H9 (cell line): ENCODE data around the gene CCDC34. TPM values are rescaled to one million over a fixed set of nuclear protein-coding genes. Genes with fewer than 3 reads are reported as not detected.

Source experiments
- DNase-seq: peaks from one replicate; pipeline ENCODE4 v3.0.0-alpha.2; 2017
- H2AFZ ChIP-seq: one replicate; pipeline ENCODE4 v1.6.1; 2013; ENCODE audit warnings: mild to moderate bottlenecking, low read length, control low read depth, moderate library complexity
- H2AK5ac ChIP-seq: 2 replicates; pipeline ENCODE4 v1.6.1; 2013; ENCODE audit warnings: low read length, control low read depth, mixed read lengths; ENCODE audit not compliant: insufficient read length
- H2BK120ac ChIP-seq: one replicate; pipeline ENCODE4 v1.6.1; 2013; ENCODE audit warnings: low read depth, mild to moderate bottlenecking, low read length, control low read depth, inconsistent platforms; ENCODE audit not compliant: poor library complexity, severe bottlenecking
- H2BK12ac ChIP-seq: 2 replicates; pipeline ENCODE4 v1.6.1; 2013; ENCODE audit warnings: low read length, control low read depth, mixed read lengths, low read depth; ENCODE audit not compliant: insufficient read length
- H2BK15ac ChIP-seq: 2 replicates; pipeline ENCODE4 v1.6.1; 2013; ENCODE audit warnings: low read depth, low read length, control low read depth
- H2BK20ac ChIP-seq: one replicate; pipeline ENCODE4 v1.6.1; 2013; ENCODE audit warnings: low read depth, mild to moderate bottlenecking, low read length, control low read depth, inconsistent platforms; ENCODE audit not compliant: poor library complexity, severe bottlenecking
- H2BK5ac ChIP-seq: 2 replicates; pipeline ENCODE4 v1.6.1; 2013; ENCODE audit warnings: low read length, control low read depth, mixed read lengths; ENCODE audit not compliant: insufficient read length
- H3K14ac ChIP-seq: 2 replicates; pipeline ENCODE4 v1.6.1; 2013; ENCODE audit warnings: low read length, control low read depth; ENCODE audit not compliant: insufficient read depth
- H3K18ac ChIP-seq: 2 replicates; pipeline ENCODE4 v1.6.1; 2013; ENCODE audit warnings: low read depth, mild to moderate bottlenecking, mixed read lengths, low read length, control low read depth; ENCODE audit not compliant: insufficient read length
- H3K23ac ChIP-seq: 2 replicates; pipeline ENCODE4 v1.6.1; 2013; ENCODE audit warnings: low read length, control low read depth, mixed read lengths, low read depth; ENCODE audit not compliant: insufficient read length
- H3K23me2 ChIP-seq: 2 replicates; pipeline ENCODE4 v1.6.1; 2013; ENCODE audit warnings: low read depth, mild to moderate bottlenecking, mixed read lengths, low read length, control low read depth; ENCODE audit not compliant: insufficient read length, poor library complexity, severe bottlenecking
- H3K27ac ChIP-seq: 2 replicates; pipeline ENCODE4 v1.5.1; 2013; ENCODE audit warnings: low read length, control low read depth, mixed read lengths, low read depth; ENCODE audit not compliant: insufficient read length
- H3K27me3 ChIP-seq: 2 replicates; pipeline ENCODE4 v1.6.1; 2013; ENCODE audit warnings: low read length, control low read depth, inconsistent platforms; ENCODE audit not compliant: insufficient read depth
- H3K4ac ChIP-seq: 2 replicates; pipeline ENCODE4 v1.6.1; 2013; ENCODE audit warnings: low read depth, mild to moderate bottlenecking, control low read depth, inconsistent platforms, low read length, moderate library complexity
- H3K4me1 ChIP-seq: 2 replicates; pipeline ENCODE4 v1.6.1; 2013; ENCODE audit warnings: low read length, control low read depth, inconsistent platforms; ENCODE audit not compliant: insufficient read depth
- H3K4me2 ChIP-seq: 2 replicates; pipeline ENCODE4 v1.6.1; 2013; ENCODE audit warnings: low read length, control low read depth, mixed read lengths; ENCODE audit not compliant: insufficient read length, insufficient read depth
- H3K56ac ChIP-seq: 2 replicates; pipeline ENCODE4 v1.6.1; 2013; ENCODE audit warnings: low read depth, mild to moderate bottlenecking, mixed read lengths, low read length, control low read depth; ENCODE audit not compliant: insufficient read length
- H3K79me1 ChIP-seq: 2 replicates; pipeline ENCODE4 v1.6.1; 2013; ENCODE audit warnings: low read depth, mild to moderate bottlenecking, moderate library complexity, low read length, control low read depth, inconsistent platforms; ENCODE audit not compliant: insufficient read depth, poor library complexity, severe bottlenecking
- H3K79me2 ChIP-seq: 2 replicates; pipeline ENCODE4 v1.6.1; 2013; ENCODE audit warnings: low read length, control low read depth, inconsistent platforms; ENCODE audit not compliant: insufficient read depth
- H3K9ac ChIP-seq: 2 replicates; pipeline ENCODE4 v1.6.1; 2013; ENCODE audit warnings: low read length, control low read depth, mixed read lengths; ENCODE audit not compliant: insufficient read length; ENCODE audit errors: extremely low read depth
- H3K9me3 ChIP-seq: one replicate; pipeline ENCODE4 v1.6.1; 2013; ENCODE audit warnings: low read depth, low read length, inconsistent platforms; ENCODE audit not compliant: control insufficient read depth
- H3T11ph ChIP-seq: one replicate; pipeline ENCODE4 v1.6.1; 2013; ENCODE audit warnings: mild to moderate bottlenecking, low read length, control low read depth, inconsistent platforms
- H4K20me1 ChIP-seq: one replicate; pipeline ENCODE4 v1.6.1; 2013; ENCODE audit not compliant: control insufficient read depth, insufficient read length, insufficient read depth
- H4K5ac ChIP-seq: 2 replicates; pipeline ENCODE4 v1.6.1; 2013; ENCODE audit warnings: low read depth, mild to moderate bottlenecking, mixed read lengths, low read length, control low read depth; ENCODE audit not compliant: insufficient read length
- H4K8ac ChIP-seq: replicated peaks from 2 replicates; pipeline ENCODE4 v1.6.1; 2013; ENCODE audit warnings: low read length, control low read depth, mixed read lengths, low read depth; ENCODE audit not compliant: insufficient read length
- H4K91ac ChIP-seq: 2 replicates; pipeline ENCODE4 v1.6.1; 2013; ENCODE audit warnings: low read depth, mild to moderate bottlenecking, moderate library complexity, mixed read lengths, low read length, control low read depth; ENCODE audit not compliant: insufficient read length
- H3K27ac Mint-ChIP-seq, 3 experiments: 2 replicates in 2 of 3; 3 replicates in 1 of 3; pipeline ENCODE4 v1.8.0; 2020 to 2021; ENCODE audit warnings: mixed read lengths in 3 of 3, mild to moderate bottlenecking in 1 of 3, moderate library complexity in 1 of 3
- H3K27me3 Mint-ChIP-seq: 2 replicates; pipeline ENCODE4 v1.8.0; 2021; ENCODE audit warnings: low read depth, mild to moderate bottlenecking, moderate library complexity, mixed read lengths
- H3K36me3 Mint-ChIP-seq, 3 experiments: 2 replicates in 2 of 3; 3 replicates in 1 of 3; pipeline ENCODE4 v1.8.0; 2020 to 2021; ENCODE audit warnings: low read depth in 3 of 3, mixed read lengths in 3 of 3; ENCODE audit not compliant: insufficient read depth in 1 of 3
- H3K4me1 Mint-ChIP-seq, 2 experiments: 2 replicates each; pipeline ENCODE4 v1.8.0; 2020; ENCODE audit warnings: mixed read lengths in 2 of 2
- H3K4me3 Mint-ChIP-seq, 2 experiments: 2 replicates in 1 of 2; 3 replicates in 1 of 2; pipeline ENCODE4 v1.8.0; 2020 to 2021; ENCODE audit warnings: mild to moderate bottlenecking in 2 of 2, mixed read lengths in 2 of 2, moderate library complexity in 1 of 2
- H3K9me3 Mint-ChIP-seq, 2 experiments: 2 replicates in 1 of 2; 3 replicates in 1 of 2; pipeline ENCODE4 v1.8.0; 2020; ENCODE audit warnings: mild to moderate bottlenecking in 2 of 2, mixed read lengths in 2 of 2, moderate library complexity in 1 of 2
- WGBS: extraction: QIAGEN DNeasy Blood & Tissue Kit; methylation state at CpG from one replicate; pipeline ENCODE4 v1.1.7; 2013; ENCODE audit warnings: missing lambda C conversion rate, low lambda C conversion rate, mixed read lengths; ENCODE audit not compliant: insufficient read length; ENCODE audit errors: extremely low coverage; 5-methylcytosine and 5-hydroxymethylcytosine counted together
- total RNA-seq: library from RNA; stranded (reverse); gene quantifications from 2 replicates; pipeline ENCODE4 v1.2.1, GENCODE V29; 2021
- TF ChIP-seq, protein P1 (sequence below): fragments of 200-600 bp; sonication (generic); conservative IDR thresholded peaks from 3 replicates; pipeline ENCODE4 v1.8.0; 2021; ENCODE audit warnings: antibody characterized with exemption, mild to moderate bottlenecking

Gene CCDC34
- total RNA-seq, 1 experiment from 2014 or later: 25.2 TPM

DNA sequence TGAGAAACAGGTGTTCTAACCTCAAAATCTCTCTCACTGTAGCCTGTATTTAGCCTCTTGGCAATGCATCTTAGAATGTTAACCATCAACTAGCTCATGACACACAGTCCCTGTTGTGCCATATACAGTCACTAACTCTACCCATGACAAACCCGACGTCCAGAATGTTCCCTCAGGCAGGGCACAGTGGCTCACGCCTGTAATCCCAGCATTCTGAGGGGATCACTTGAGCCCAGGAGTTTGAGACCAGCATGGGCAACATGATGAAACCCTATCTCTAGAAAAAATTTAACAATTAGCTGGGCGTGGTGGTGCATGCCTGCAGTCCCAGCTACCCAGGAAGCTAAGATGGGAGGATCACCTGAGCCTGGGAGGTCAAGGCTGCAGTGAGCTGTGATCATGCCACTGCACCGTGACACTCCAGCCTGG lies 18.2 kb upstream of the CCDC34 start:
- no peak overlapping the region for H3K14ac ChIP-seq
- no peak overlapping the region for H2BK12ac ChIP-seq
- Mint-ChIP-seq H3K27ac (peak overlapping the region in 1 of 3 experiments; percentile 31; a peak in 2 of 7 replicates), H3K4me1 (no peaks in the 10 kb centered on the region), H3K4me3 (no peak overlapping the region), H3K27me3 (no peaks in the 10 kb centered on the region), H3K9me3 (no peaks in the 10 kb centered on the region), H3K36me3 (peaks cover 18 to 90% (median 79%) of the 10 kb centered on the region in 3 experiments; a peak in 6 of 7 replicates)
- no peak overlapping the region for H3K27ac ChIP-seq
- no peaks in the 10 kb centered on the region for H3K79me2 ChIP-seq
- no peak overlapping the region for H3K4ac ChIP-seq
- H4K8ac ChIP-seq: no peak overlapping the region
- no peaks in the 10 kb centered on the region for H3K23me2 ChIP-seq
- no peaks in the 10 kb centered on the region for H4K20me1 ChIP-seq
- no peak overlapping the region for H3K18ac ChIP-seq
- H2AFZ ChIP-seq: no peak overlapping the region
- H3K9me3 ChIP-seq: no peaks in the 10 kb centered on the region
- no CpG with 5 or more reads among the region's 5 CpGs for WGBS
- H3K4me2 ChIP-seq: no peak overlapping the region
- H3K27me3 ChIP-seq: no peaks in the 10 kb centered on the region
- H4K91ac ChIP-seq: no peak overlapping the region
- no peak overlapping the region for H2AK5ac ChIP-seq
- TF ChIP-seq, protein P1, sequence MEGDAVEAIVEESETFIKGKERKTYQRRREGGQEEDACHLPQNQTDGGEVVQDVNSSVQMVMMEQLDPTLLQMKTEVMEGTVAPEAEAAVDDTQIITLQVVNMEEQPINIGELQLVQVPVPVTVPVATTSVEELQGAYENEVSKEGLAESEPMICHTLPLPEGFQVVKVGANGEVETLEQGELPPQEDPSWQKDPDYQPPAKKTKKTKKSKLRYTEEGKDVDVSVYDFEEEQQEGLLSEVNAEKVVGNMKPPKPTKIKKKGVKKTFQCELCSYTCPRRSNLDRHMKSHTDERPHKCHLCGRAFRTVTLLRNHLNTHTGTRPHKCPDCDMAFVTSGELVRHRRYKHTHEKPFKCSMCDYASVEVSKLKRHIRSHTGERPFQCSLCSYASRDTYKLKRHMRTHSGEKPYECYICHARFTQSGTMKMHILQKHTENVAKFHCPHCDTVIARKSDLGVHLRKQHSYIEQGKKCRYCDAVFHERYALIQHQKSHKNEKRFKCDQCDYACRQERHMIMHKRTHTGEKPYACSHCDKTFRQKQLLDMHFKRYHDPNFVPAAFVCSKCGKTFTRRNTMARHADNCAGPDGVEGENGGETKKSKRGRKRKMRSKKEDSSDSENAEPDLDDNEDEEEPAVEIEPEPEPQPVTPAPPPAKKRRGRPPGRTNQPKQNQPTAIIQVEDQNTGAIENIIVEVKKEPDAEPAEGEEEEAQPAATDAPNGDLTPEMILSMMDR: no peak
- H2BK15ac ChIP-seq: no peak overlapping the region
- H3K56ac ChIP-seq: no peak overlapping the region
- H2BK20ac ChIP-seq: no peak overlapping the region
- H3K4me1 ChIP-seq: no peaks in the 10 kb centered on the region
- no peak overlapping the region for H2BK120ac ChIP-seq
- H3K79me1 ChIP-seq: no peaks in the 10 kb centered on the region
- no peak for DNase-seq
- H3T11ph ChIP-seq: no peak overlapping the region
- no peak overlapping the region for H3K9ac ChIP-seq
- H4K5ac ChIP-seq: no peak overlapping the region
- no peak overlapping the region for H2BK5ac ChIP-seq
- H3K23ac ChIP-seq: no peak overlapping the region
